NOMO-1 (cell line): ENCODE data around the gene FAM83D.

ENCODE experiments used
- DNase-seq, 2 experiments: peaks; one replicate each; lab custom pipeline; 2025; ENCODE audit not compliant: unreplicated experiment in 2 of 2; lab: John Stamatoyannopoulos, UW

FAM83D gene

DNA sequence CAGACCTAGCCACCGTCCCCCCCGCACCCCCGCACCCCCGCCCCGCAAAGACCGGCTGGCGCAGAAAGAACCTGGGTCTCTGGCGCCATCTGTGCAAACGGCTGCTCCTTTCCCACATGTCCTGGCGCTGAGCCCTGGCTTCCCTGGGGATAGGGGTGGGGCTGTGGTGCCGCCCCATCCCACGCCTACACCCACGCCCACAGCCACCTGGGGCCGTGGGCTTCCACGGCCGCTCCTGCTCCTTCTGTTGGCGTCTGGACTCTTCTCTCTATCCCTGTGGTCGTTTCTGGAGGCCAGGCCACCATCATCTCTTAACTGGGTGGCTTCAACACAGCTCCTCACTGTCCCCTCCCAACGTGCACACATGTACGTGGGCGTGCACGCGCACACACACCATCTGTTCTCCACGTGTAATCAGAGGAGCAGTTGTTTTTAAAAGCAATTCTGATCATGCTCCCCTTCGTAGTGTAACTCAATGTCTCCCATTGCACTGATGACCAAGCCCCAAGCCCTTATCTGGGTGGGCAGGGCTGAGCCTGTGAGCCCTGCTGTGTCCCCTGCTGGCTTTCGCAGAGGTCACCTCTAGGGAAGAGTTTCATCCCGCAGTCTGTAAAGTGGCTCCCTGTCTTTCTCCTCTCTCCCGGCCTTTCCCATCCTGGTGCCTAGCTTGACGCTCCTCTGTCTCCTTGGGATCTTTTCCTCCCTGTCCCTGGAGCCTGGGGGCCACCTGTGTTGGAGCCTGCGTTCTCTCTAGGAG is 31.9 kb upstream of the FAM83D start:
- DNase-seq, result no peak

DNA sequence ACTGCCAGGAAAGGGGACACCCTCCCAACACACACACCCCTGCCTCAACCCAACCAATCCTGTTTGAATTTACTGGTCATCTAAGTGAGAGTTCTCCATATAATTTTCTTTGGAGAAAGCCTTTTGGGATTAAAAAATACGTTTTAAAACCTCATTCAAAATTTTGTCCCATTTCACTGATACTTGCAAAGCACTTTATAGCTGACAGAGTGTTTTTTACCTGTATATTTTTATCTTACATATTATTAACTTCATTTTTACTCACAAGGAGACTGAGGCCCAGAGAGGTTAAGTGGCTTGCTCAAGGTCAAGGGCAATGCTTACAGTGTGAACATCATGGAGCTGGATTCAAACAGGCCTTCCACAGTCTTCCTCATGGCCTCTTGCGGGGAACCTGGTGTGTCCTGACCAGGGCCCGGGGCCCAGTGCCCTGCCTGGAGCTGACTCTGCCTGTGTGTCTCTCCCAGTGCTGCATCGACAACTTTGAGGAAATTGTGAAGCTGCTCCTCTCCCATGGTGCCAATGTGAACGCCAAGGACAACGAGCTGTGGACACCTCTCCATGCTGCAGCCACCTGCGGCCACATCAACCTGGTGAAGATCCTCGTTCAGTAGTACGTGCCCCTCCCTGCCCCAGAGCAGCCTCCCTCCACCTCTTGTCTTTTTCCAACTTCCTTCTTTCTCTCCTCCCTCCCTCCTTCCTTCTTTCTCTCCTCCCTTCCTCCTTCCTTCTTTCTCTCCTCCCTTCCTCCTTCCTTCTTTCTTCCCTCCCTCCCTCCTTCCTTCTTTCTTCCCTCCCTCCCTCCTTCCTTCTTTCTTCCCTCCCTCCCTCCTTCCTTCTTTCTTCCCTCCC is 30.9 kb upstream of the FAM83D start:
- no peak for DNase-seq

DNA sequence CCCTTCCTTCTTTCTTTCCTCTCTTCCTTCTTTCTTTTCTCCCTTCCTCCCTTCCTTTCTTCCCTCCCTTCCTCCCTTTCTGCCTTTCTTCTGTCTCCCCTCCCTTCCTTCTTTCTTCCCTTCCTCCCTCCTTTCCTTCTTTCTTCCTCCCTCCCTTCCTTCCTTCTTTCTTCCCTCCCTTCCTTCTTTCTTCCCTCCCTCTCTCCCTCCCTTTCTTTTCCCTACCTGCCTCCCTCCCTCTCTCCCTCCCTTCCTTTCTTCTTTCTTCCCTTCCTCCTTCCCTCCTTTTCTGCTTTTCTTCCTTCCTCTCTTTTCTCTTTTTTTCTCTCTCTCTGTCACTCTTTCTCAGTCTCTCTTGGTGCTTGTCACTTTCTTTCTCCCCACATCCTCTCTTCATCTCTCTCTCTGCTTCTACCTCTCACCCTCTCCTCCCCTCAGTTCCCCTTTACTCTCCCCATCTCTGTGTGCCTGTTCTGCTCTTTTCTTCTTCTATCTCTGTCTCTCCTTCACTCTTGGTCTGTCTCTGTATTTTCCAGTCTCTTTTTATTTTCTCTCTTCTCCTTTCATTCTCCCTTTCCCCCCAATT is 30.1 kb upstream of the FAM83D start:
- DNase-seq, result no peak

DNA sequence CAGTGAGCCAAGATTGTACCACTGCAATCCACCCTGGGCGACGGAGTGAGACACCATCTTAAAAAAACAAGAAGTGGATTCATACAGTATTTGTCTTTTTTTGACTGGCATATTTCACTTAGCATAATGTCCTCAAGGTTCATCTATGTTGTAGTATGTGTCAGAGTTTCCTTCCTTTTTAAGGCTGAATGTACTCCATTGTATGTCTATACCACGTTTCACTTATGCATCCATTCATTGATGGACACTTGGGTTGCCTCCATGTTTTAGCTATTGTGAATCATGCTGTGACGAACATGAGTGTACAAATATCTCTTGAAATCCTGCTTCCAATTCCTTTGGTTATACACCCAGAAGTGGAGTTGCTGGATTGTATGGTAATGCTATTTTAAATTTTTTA is 28.9 kb upstream of the FAM83D start:
- DNase-seq, result no peak

DNA sequence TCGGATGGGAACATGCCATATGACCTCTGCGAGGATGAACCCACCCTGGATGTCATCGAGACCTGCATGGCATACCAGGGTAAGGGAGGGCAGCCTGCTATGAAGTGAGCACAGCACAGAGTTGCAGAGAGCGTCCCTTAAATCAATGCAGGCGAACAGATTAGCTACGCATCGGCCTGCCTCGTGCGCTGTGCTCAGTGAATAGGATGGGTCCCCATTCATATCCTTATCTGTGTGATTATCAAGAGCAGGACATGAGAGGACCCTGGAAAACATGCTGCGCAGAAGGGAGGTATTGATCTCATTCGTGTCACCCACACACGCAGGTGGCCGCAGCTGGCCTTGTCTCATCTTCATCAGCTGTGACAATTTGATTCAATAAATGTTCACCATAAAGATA is 25.6 kb upstream of the FAM83D start:
- no peak for DNase-seq

DNA sequence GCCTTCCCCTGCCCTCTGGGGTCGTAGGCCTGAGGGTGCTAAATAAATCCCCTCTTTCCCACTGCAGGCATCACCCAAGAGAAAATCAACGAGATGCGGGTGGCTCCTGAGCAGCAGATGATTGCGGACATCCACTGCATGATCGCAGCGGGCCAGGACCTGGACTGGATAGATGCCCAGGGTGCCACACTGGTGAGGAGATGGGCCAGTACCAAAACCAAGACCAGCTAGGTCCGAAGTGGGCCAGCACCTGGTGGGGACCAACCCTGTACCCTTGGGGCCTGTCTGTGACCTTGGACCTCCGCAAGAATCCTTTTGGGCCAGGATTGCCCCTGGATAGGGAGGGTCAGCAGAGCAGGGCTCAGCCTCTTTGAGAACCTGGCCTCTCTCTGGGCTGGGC is 23.6 kb upstream of the FAM83D start:
- no peak for DNase-seq

DNA sequence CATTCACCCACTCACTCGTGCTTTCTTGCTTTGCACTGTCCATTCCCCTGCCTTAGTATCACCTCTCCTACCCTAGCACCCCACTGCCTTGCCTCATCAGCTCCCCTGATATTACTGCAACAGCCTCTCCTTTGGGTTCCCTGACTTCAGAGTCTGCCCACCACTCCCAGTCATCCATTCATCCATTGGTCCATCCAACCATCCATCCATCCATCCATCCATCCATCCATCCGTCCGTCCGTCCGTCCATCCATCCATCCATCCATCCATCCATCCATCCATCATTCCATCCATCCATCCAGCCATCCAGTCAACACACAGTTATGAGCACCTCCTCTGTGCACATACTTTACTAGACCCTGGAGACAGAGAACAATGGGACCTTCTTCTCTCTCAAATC is 22.9 kb upstream of the FAM83D start:
- DNase-seq, result no peak

DNA sequence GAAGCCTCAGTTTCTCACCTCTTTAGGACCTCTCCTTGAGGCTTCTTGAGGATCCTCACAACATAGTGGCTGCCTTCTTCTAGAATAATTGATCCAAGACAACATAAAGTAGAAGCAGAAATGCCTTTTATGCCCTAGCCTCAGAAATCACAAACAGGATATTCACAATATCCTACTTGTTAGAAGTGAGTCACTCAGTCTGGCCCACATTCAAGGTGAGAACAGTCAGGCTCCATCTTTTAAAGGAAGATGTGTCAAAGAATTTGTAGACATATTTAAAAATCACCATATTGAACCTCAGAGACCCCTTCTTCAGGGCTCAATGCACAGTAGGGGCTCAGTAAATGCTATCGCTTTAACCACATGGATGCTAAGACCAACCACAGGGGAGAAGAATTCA is 20.8 kb upstream of the FAM83D start:
- no peak for DNase-seq

DNA sequence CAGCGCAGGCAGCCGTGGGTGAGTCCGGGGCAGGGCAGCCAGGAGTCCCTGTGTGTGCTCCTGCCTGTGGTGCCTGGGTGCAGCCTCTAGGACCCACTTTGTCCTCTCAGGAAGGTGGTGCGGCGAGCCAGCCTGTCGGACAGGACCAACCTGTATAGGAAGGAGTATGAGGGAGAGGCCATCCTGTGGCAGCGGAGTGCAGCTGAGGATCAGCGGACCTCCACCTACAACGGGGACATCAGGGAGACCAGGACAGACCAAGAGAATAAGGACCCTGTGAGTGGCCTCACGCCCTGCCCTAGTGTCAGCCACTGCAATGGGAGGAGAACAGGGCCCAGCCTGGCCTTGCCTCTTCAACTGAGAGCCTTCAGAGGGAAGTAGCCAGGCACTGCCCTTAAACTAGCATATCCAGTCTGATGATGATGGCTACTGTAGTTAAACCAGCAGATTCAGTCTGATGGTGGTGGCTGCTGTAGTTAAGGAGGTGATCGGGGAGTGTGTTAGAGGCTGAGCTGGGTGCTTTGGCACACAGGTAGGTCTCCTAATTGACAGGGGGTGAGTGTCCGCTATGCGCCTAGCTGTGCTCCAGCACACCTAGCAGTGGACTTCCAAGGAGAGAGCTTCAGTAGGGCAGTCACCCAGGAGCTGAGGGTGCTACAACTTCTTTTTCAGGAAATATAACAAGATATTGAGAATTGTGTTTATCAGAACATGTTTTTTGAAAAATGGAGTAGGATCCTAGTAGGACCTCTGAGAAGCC is 18.1 kb upstream of the FAM83D start:
- DNase-seq, result no peak

DNA sequence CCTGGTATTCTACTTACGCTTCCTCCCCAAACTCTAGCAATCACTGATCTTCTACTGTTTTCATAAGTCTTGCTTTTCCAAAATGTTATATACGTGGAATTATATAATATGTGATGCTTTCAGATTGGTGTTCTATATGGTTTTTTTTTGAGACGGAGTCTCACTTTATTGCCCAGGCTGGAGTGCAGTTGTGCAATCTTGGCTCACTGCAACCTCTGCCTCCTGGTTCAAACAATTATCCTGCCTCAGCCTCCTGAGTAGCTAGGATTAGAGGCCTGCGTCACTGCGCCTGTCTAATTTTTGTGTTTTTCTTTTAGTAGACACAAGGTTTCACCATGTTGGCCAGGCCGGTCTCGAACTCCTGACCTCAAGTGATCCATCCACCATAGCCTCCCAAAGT is 10.9 kb upstream of the FAM83D start:
- DNase-seq, result no peak

DNA sequence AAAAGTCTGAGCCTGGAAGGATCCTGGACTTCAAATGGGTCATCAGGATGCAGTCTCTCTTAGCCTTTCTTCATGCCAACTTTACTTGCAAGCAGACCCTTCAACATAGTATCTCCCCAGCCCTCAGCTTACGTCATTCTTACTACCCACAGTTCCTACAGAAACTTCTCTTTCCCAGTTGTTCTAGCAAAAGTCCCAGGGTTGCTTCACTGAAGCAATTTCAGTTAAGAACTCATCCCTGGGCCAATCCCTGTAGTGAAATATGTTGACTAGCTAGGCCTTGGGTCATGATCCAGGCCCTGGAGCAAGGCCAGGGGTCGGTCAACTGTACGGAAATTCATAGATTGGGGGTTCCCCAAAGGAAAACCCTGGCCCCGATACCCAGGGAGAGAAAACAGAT is 8.6 kb upstream of the FAM83D start:
- DNase-seq, result no peak

DNA sequence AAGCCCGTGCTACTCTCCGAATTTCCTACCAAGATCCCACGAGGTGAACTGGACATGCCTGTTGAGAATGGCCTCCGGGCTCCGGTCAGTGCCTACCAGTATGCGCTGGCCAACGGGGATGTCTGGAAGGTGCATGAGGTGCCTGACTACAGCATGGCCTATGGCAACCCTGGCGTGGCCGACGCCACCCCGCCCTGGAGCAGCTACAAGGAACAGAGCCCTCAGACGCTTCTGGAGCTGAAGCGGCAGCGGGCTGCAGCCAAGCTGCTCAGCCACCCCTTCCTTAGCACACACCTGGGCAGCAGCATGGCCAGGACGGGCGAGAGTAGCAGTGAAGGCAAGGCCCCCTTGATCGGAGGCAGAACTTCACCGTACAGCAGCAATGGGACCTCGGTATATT is 8.0 kb upstream of the FAM83D start:
- no peak for DNase-seq

DNA sequence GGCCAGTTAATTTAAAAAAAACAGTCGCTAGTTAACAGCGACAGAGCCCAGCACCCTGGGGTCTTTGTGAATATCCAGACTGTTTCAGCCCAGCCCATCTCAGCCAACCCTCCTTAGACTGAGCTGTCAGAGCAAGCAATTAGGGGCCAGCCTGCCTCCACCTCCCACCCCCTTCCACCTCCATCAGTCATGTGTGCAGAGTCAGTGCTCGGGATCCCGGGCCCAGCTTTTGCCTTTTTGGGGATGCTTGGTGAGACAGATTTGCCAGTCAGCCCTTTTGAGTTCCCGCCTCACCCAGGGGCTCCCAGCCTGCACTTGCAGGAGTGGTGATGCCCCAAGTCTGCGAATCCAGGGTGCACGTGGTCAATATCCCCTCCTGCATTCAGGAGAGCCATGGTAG is 6.5 kb upstream of the FAM83D start:
- no peak for DNase-seq

DNA sequence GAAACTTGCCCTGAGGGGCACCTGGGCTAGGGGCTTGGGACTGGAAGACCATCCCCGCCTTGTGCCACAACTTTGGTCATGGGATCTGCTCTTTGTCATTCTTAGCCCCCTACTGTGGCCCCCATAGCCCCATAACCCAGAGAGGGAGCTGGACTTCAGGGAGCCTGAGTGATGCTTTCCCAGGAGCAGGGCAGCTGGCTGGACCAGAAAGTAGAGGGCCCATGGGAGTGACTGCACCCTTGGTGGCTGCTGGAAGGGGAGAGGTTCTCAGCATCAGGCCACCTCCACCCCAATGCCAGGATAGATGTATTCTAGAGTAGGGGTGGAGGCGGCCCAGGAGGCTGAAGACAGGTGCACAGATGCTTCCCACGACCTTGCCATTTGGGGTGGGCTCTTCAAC is 5.8 kb upstream of the FAM83D start:
- DNase-seq, result no peak

DNA sequence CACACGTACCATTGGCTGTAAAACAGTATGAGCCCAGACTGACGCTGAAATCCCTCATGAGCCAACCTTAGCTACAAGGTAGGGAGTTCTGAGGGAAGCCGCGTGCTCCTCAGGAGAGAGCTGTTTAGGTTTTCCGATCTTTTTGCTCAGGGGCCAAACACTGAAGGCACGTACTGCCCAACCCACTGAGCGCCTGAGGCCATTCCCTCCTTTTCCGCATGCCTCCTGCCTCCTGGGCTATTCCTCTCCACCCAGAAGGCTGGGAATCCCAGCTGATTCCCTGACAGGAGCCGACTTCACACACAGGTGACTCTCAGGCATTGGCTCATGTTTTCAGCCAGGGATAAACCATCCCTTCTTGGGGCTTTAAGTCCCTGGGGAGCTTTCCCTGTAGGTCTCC is 5.4 kb upstream of the FAM83D start:
- DNase-seq, result no peak

DNA sequence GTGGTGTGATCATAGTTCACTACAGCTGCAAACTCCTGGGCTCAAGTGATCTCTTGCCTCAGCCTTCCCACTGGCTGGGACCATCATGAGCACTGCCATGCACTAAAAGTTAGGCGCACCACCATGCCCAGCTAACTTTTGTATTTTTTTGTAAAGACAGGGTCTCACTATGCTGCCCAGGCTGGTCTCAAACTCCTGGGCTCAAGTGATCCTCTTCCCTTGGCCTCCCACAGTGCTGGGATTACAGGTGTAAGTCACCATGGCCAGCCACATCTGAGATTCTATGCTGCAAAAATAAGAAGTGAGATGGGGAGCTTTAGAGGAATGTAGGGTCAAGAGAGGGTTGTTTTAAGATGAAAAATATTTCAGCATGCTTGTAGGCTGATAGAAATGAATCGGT is 1.5 kb upstream of the FAM83D start:
- no peak for DNase-seq

DNA sequence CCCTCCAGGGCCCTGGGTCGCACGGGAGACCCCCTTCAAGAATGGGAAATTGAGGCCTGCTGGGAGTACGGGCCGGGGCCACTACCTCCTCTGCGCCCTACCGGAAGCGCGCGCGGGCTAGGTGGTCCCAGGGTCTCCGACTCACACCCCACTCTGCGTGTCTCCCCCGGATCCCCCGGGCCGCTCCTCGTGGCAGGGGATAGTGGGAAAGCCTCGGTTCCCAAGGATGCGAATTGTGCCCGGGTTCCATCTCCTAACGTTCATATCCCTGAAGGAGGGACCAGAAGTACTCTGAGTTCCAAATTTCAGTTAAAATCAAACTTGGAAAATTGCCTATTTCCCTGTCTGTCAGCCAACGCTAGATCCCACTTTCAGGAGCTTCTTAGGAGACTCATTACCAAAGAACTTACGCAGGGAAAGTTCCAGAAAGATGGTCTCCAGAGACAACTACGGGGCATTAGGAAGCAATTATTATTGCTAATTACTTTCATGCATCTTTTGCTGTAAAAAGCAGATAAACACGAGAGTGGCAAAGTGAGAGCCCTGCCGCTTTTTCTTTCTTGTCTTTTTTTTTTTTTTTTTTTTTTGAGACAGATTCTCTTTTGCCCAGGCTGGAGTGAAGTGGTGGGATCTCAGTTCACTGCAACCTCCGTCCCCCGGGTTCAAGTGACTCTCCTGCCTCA is 858 bp downstream of the FAM83D start:
- DNase-seq, result no peak

DNA sequence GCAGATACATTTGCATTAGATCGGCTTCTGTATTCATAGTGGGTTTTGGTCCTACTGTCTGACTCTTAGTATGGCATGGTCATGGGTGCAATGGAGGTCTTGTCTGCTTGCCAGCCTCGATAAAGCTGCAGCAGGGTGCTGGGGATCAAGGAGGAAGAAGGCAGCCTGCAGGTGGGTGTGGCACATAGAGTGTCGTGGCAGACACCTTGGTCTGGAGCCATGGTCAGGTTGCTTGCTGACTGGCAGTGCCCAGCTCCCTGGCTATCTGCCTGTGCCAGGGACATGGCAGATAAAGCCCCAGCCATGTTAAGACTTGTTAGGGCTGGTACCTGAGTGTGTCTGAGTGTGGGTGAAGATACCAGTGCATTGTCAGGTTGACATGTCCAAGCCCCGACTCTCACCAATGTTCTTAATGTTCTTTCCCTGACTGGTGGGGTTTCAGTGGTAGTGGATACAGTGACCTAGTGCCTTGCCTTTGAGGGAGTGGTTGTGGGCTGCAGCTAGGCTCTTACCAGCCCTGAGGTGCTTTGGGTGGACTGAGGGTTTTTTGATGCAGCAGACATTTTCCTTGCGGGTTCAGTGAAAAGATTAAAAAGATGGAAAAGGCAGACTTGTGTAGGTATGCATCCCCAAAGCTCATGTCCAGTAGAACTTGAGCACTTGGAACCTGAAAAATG is 1.8 kb downstream of the FAM83D start:
- peak; percentile 4 to 12 for DNase-seq

DNA sequence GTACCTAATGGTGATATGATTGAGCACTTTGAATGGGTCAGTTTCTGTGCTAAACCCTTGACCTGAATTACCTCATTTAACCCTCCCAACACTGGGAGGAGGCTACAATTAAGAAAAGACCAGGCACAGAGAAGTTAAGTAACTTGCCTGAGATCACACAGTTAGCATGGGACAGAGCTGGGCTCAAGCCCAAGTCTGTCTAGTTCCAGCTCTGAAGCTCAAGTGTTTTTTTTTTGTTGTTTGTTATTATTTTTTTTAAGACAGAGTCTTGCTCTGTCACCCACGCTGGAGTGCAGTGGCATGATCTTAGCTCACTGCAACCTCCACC is 4.0 kb downstream of the FAM83D start:
- no peak for DNase-seq

DNA sequence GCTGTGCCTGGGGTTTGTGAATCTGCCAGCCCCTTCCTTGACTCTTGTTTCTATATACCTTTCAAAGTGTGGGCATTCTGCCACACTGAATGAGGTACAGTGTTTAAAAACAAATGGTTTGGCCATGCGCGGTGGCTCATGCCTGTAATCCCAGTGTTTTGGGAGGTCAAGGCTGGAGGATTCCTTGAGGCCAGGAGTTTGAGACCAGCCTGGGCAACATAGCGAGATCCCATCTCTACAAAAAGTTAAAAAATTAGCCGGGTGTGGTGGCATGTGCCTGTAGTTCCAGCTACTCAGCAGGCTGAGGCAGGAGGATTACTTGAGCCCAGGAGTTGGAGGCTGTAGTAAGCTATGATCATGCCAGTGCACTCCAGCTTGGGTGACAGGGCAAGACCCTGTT is 5.8 kb downstream of the FAM83D start:
- DNase-seq, result no peak
